Body of pancreas (tissue), 4 donors: Measurements from ENCODE around the gene RBM11. TPM values are rescaled to one million over a fixed set of nuclear protein-coding genes. Genes with fewer than 3 reads are reported as not detected.

Experiments used
- ATAC-seq: fragments of 150-250 bp; one replicate; pipeline ENCODE4 v1.9.1; 2016
- DNase-seq, 4 donors: peaks; one replicate each; pipeline ENCODE4 v3.0.0-alpha.2; 2019
- H3K27ac ChIP-seq, 4 donors: fragments of 200-600 bp; sonication (generic); 1 replicate in 3 of 4; 2 replicates in 1 of 4; pipeline versions ENCODE4 v1.5.1 to v1.6.1; 2016 to 2019; ENCODE audit warnings: mild to moderate bottlenecking in 1 of 4, mixed read lengths in 1 of 4, moderate library complexity in 1 of 4
- H3K27me3 ChIP-seq, 2 donors: fragments of 200-600 bp; sonication (generic); one replicate each; pipeline ENCODE4 v1.6.0; 2016; ENCODE audit warnings: mild to moderate bottlenecking in 1 of 2
- H3K36me3 ChIP-seq, 2 donors: fragments of 200-600 bp; sonication (generic); replicated peaks in 1 of 2; 2 replicates each; pipeline ENCODE4 v1.5.1; 2016; ENCODE audit warnings: low read depth in 2 of 2; ENCODE audit not compliant: insufficient read depth in 1 of 2
- H3K4me1 ChIP-seq: fragments of 200-600 bp; sonication (generic); one replicate; pipeline ENCODE4 v1.6.0; 2016
- H3K4me3 ChIP-seq, 2 donors: fragments of 200-600 bp; sonication (generic); 1 replicate in 1 of 2; 2 replicates in 1 of 2; pipeline ENCODE4 v1.5.1; 2016 to 2019
- H3K9me3 ChIP-seq, 3 donors: fragments of 200-600 bp; sonication (generic); 1 replicate in 2 of 3; 2 replicates in 1 of 3; pipeline ENCODE4 v1.5.1; 2016
- CTCF ChIP-seq, 7 experiments: fragments of 450-650 bp in 4 of 7; fragments of 200-600 bp in 3 of 7; sonication (generic) in 3 of 7; IDR thresholded peaks; one replicate each; pipeline ENCODE4 v1.5.1; 2016 to 2019; ENCODE audit warnings: antibody characterized with exemption in 7 of 7
- POLR2A ChIP-seq, 3 donors: fragments of 450-650 bp; IDR thresholded peaks; one replicate each; pipeline ENCODE4 v1.6.1; 2016; ENCODE audit warnings: antibody characterized with exemption in 3 of 3, mild to moderate bottlenecking in 2 of 3
- WGBS, 2 donors: methylation state at CpG; one replicate each; pipeline ENCODE4 v1.1.5; 2017; 5-methylcytosine and 5-hydroxymethylcytosine counted together
- intact Hi-C: fragments of 100-400 bp; cut with DNase I; formaldehyde crosslinking; loops from one replicate; pipeline ENCODE4 v1.15.1; 2023
- total RNA-seq, 2 donors: library from RNA; depleted of rRNA; stranded (reverse); fragments of >200 nt; gene quantifications; one replicate each; pipeline ENCODE4 v1.1.0, GENCODE V29; 2016

The RBM11 gene
- total RNA-seq, 2 donors from 2014 or later: 0.52 TPM; not detected in 1

DNA sequence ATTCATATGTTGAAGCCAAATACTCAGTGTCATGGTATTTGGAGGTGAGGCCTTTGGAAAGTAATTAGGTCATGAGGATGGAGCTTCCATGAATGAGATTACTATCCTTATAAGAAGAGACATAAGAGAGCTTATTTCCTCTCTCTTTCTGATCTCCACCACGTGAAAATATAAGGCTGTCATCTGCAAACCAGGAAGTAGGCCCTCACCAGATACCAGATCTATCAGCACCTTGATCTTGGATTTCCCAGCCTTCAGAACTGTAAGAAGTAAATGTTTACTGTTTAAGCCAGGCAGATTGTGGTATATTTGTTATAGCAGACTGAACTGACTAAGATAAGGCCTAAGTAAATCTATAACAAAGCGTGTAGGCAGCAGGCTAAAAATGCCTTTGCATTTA, 25.3 kb downstream of the RBM11 start:
- Histone ChIP-seq H3K27ac (no peak overlapping the region), H3K27me3 (no peaks in the 10 kb centered on the region), H3K4me3 (no peak overlapping the region), H3K4me1 (no peaks in the 10 kb centered on the region), H3K36me3 (no peaks in the 10 kb centered on the region), H3K9me3 (no peaks in the 10 kb centered on the region)
- DNase-seq (no peak), ATAC-seq (no peak)
- WGBS, 2 donors: 32 to 33% methylated on average over 2 of the region's 2 CpGs
- intact Hi-C loops: no loop called here
- TF ChIP-seq POLR2A (IDR thresholded peaks at IDR 0.05): no peak
- TF ChIP-seq CTCF (IDR thresholded peaks at IDR 0.05): no peak

DNA sequence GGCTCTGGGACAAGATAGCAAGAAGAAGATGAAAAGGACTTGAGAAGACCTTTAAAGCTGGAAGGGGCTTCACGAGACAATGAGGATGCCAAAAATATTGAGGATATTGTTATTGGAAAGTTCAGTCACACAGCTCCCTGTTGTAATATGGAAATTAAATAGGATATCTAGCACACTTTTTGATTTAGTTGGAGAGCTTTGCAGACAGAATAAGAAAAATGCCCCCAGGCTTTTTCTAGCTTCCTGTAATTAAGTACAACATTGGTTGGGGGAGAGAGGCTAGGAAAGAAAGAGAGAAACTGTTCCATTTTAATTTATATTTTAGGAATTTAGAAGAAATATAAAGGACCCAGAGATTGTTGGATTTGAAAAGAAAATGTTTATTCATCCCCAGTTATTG, 27.5 kb downstream of the RBM11 start:
- no peak overlapping the region for H3K27ac ChIP-seq
- no peaks in the 10 kb centered on the region for H3K36me3 ChIP-seq
- no peak for TF ChIP-seq CTCF (IDR thresholded peaks at IDR 0.05)
- TF ChIP-seq POLR2A (IDR thresholded peaks at IDR 0.05): no peak
- no peaks in the 10 kb centered on the region for H3K9me3 ChIP-seq
- 0 to 39% methylated on average over 1 of the region's 1 CpG for WGBS, 2 donors
- no peaks in the 10 kb centered on the region for H3K27me3 ChIP-seq
- H3K4me1 ChIP-seq: no peaks in the 10 kb centered on the region
- no peak overlapping the region for H3K4me3 ChIP-seq
- intact Hi-C loops: no loop called here
- DNase-seq (no peak), ATAC-seq (no peak)

GRCh38 chr21:14243874-14244273, 27.9 kb downstream of the RBM11 start:
- TF ChIP-seq POLR2A (IDR thresholded peaks at IDR 0.05) (no peak), CTCF (IDR thresholded peaks at IDR 0.05) (no peak)
- no peak overlapping the region for H3K4me3 ChIP-seq
- H3K9me3 ChIP-seq: no peaks in the 10 kb centered on the region
- DNase-seq (no peak), ATAC-seq (no peak)
- intact Hi-C loops: no loop called here
- no peaks in the 10 kb centered on the region for H3K27me3 ChIP-seq
- H3K36me3 ChIP-seq: no peaks in the 10 kb centered on the region
- no peak overlapping the region for H3K27ac ChIP-seq
- WGBS, 2 donors: 22 to 29% methylated on average over 2 of the region's 2 CpGs
- no peaks in the 10 kb centered on the region for H3K4me1 ChIP-seq

DNA sequence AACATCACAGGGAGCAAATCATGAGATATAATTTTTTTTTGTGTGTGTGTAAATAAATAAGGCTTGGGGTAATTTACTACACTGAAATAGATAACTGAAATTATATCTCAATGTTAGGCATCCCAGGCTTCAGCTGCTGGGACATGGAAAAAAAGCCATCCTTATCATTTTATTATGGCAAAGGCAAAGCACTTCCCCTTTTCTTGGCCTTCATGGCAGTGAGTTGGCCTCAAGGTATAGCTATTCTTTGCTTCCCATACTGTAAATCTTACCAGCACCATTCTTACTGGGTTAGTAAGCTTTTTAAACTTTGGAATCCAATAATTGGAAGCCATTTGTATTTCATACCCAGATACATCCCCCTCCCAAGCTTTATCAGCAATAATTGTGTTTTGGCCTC, 29.0 kb downstream of the RBM11 start:
- H3K27ac ChIP-seq: no peak overlapping the region
- no peaks in the 10 kb centered on the region for H3K9me3 ChIP-seq
- no peaks in the 10 kb centered on the region for H3K36me3 ChIP-seq
- no peaks in the 10 kb centered on the region for H3K4me1 ChIP-seq
- H3K27me3 ChIP-seq: no peaks in the 10 kb centered on the region
- ATAC-seq (no peak), DNase-seq (no peak)
- intact Hi-C loops: no loop called here
- H3K4me3 ChIP-seq: no peak overlapping the region
- TF ChIP-seq POLR2A (IDR thresholded peaks at IDR 0.05) (no peak), CTCF (IDR thresholded peaks at IDR 0.05) (no peak)

DNA sequence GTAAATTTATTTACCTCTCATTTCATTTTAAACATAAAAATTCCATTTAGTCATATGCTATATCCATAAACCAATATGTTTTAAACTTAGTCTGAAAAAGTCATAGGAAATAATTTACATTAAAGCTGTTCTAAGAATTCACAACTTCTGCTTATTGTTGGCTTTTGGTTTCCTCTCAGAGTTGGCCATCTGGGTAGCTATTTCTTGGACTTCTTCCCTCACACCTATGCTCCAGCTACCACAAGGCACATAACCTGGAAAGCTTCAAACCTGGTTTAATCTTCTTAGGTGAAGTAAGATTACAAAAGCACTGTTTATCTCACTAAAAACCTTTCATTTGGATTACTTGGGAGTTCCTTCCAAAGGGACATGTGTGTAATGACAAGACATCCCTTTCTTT, 29.8 kb downstream of the RBM11 start:
- H3K4me1 ChIP-seq: no peaks in the 10 kb centered on the region

More for the DNA sequence above, 29.8 kb downstream of the RBM11 start:
- Histone ChIP-seq H3K9me3 (no peaks in the 10 kb centered on the region), H3K4me3 (no peak overlapping the region), H3K27me3 (no peaks in the 10 kb centered on the region), H3K27ac (no peak overlapping the region), H3K36me3 (no peaks in the 10 kb centered on the region)
- TF ChIP-seq CTCF (IDR thresholded peaks at IDR 0.05): no peak
- TF ChIP-seq POLR2A (IDR thresholded peaks at IDR 0.05): no peak
- ATAC-seq (no peak), DNase-seq (no peak)
- intact Hi-C loops: no loop called here
